Ascending aorta (tissue), 2 donors: Measurements from ENCODE around the gene SEPTIN6. TPM values are rescaled to one million over a fixed set of nuclear protein-coding genes. Genes with fewer than 3 reads are reported as not detected.

Experiments
- DNase-seq, 2 donors: peaks; one replicate each; pipeline ENCODE4 v3.0.0-alpha.2; 2019; ENCODE audit warnings: low spot score in 2 of 2
- H3K27ac ChIP-seq, 2 donors: fragments of 200-600 bp; sonication (generic); one replicate each; pipeline ENCODE4 v1.5.1; 2016 to 2017; ENCODE audit warnings: mild to moderate bottlenecking in 1 of 2
- H3K27me3 ChIP-seq: fragments of 200-600 bp; sonication (generic); one replicate; pipeline ENCODE4 v1.5.1; 2017
- H3K36me3 ChIP-seq, 2 donors: fragments of 200-600 bp; sonication (generic); one replicate each; pipeline ENCODE4 v1.5.1; 2016
- H3K4me1 ChIP-seq, 2 donors: fragments of 200-600 bp; sonication (generic); one replicate each; pipeline ENCODE4 v1.5.1; 2016 to 2017; ENCODE audit warnings: mild to moderate bottlenecking in 1 of 2
- H3K4me3 ChIP-seq, 2 donors: fragments of 200-600 bp; sonication (generic); one replicate each; pipeline ENCODE4 v1.5.1; 2016 to 2017; ENCODE audit warnings: mild to moderate bottlenecking in 1 of 2
- H3K9me3 ChIP-seq, 2 donors: fragments of 200-600 bp; sonication (generic); one replicate each; pipeline ENCODE4 v1.5.1; 2016
- CTCF ChIP-seq, 3 experiments: fragments of 200-600 bp in 2 of 3; fragments of 450-650 bp in 1 of 3; sonication (generic) in 2 of 3; IDR thresholded peaks; one replicate each; pipeline ENCODE4 v1.5.1; 2016 to 2019; ENCODE audit warnings: antibody characterized with exemption in 3 of 3, mild to moderate bottlenecking in 1 of 3, moderate library complexity in 1 of 3
- intact Hi-C: fragments of 100-400 bp; cut with DNase I; formaldehyde crosslinking; loops from one replicate; pipeline ENCODE4 v1.15.1; 2023
- total RNA-seq: library from RNA; depleted of rRNA; stranded (reverse); fragments of >200 nt; gene quantifications from one replicate; pipeline ENCODE4 v1.1.0, GENCODE V29; 2016

SEPTIN6 gene
- total RNA-seq, 1 donor from 2014 or later = 10.6 TPM

- no peaks in the 10 kb centered on the region for H3K27me3 ChIP-seq
- DNase-seq = no peak
- no peaks in the 10 kb centered on the region for H3K9me3 ChIP-seq
- H3K27ac ChIP-seq = no peak overlapping the region
- no peak overlapping the region for H3K4me3 ChIP-seq
- intact Hi-C loops = no loop called here
- TF ChIP-seq CTCF (IDR thresholded peaks at IDR 0.05) = no peak
- H3K4me1 ChIP-seq = no peaks in the 10 kb centered on the region
- H3K36me3 ChIP-seq = no peaks in the 10 kb centered on the region
Observed at GRCh38 chrX:119654112-119654531, 38.8 kb downstream of the SEPTIN6 start.

GRCh38 chrX:119648421-119648775 is 44.6 kb downstream of the SEPTIN6 start:
- no peak overlapping the region for H3K27ac ChIP-seq
- H3K4me3 ChIP-seq = no peak overlapping the region
- no peaks in the 10 kb centered on the region for H3K27me3 ChIP-seq
- no peaks in the 10 kb centered on the region for H3K9me3 ChIP-seq
- intact Hi-C loops = no loop called here
- DNase-seq = no peak
- no peak for TF ChIP-seq CTCF (IDR thresholded peaks at IDR 0.05)
- no peaks in the 10 kb centered on the region for H3K36me3 ChIP-seq
- H3K4me1 ChIP-seq = no peaks in the 10 kb centered on the region

GRCh38 chrX:119647552-119648420 is 45.2 kb downstream of the SEPTIN6 start:
- DNase-seq = no peak
- H3K27ac ChIP-seq = no peak overlapping the region
- no peaks in the 10 kb centered on the region for H3K4me1 ChIP-seq
- H3K4me3 ChIP-seq = no peak overlapping the region
- no peaks in the 10 kb centered on the region for H3K36me3 ChIP-seq
- no peaks in the 10 kb centered on the region for H3K27me3 ChIP-seq
- TF ChIP-seq CTCF (IDR thresholded peaks at IDR 0.05) = no peak
- intact Hi-C loops = no loop called here
- no peaks in the 10 kb centered on the region for H3K9me3 ChIP-seq

DNA sequence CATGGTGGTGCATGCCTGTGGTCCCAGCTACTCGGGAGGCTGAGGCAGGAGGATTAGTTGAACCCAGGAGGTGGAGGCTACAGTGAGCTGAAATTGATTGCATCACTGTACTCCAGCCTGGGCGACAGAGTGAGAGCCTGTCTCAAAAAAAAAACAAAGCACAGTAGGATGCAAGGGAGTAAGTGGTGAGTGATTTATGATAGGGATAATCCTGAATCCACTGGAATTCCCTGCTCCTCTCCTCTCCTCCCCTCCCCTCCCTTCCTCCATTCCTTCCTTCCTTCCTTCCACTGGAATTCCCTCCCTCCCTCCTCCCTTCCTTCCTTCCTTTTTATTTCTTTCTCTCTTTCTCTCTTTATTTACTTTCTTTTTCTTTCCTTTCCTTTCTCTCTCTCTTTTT is 45.9 kb downstream of the SEPTIN6 start:
- intact Hi-C loops = no loop called here
- Histone ChIP-seq H3K27ac (no peak overlapping the region), H3K9me3 (no peaks in the 10 kb centered on the region), H3K4me1 (no peaks in the 10 kb centered on the region), H3K36me3 (no peaks in the 10 kb centered on the region), H3K4me3 (no peak overlapping the region), H3K27me3 (no peaks in the 10 kb centered on the region)
- no peak for DNase-seq
- no peak for TF ChIP-seq CTCF (IDR thresholded peaks at IDR 0.05)

DNA sequence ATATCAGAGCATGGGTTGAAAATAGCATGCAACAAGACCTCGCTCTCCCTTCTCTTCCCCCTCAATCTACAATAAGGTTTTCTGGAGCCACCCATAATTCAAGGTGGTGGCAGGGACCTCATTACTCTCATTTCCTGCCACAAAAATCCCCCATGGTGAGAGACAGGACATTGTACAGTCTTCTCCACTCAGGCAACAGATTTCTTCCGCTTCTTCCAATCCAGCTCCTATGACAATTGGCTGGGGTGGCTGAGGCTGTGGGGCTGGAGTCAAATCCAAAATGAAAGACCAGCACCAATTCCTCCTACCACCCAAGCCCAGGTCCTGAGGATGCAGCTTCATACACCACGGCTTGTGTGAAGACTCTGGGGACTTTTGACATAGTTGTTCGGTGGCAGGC is 46.5 kb downstream of the SEPTIN6 start:
- Histone ChIP-seq H3K27me3 (no peaks in the 10 kb centered on the region), H3K9me3 (no peaks in the 10 kb centered on the region), H3K4me1 (no peaks in the 10 kb centered on the region), H3K27ac (no peak overlapping the region), H3K4me3 (no peak overlapping the region), H3K36me3 (no peaks in the 10 kb centered on the region)
- intact Hi-C loops = no loop called here
- TF ChIP-seq CTCF (IDR thresholded peaks at IDR 0.05) = no peak
- DNase-seq = no peak
